ENCODE results near the gene SHMT1. TPM values are rescaled to one million over a fixed set of nuclear protein-coding genes. Genes with fewer than 3 reads are reported as not detected.
"Not testable (repeated sequence)": the region's sequence is repeated elsewhere in the genome, so short reads cannot be mapped to it uniquely, and the experiment has no call there.

The SHMT1 gene
- total RNA-seq, result 3.9 TPM

GRCh38 chr17:18363101-18364049 is at the start of gene SHMT1:
Gene SHMT1, minus strand, starts transcription at chr17:18363550. Its CDS starts 7,569 bp downstream, at chr17:18355981.
- DNase-seq, result peak; percentile 95

DNA sequence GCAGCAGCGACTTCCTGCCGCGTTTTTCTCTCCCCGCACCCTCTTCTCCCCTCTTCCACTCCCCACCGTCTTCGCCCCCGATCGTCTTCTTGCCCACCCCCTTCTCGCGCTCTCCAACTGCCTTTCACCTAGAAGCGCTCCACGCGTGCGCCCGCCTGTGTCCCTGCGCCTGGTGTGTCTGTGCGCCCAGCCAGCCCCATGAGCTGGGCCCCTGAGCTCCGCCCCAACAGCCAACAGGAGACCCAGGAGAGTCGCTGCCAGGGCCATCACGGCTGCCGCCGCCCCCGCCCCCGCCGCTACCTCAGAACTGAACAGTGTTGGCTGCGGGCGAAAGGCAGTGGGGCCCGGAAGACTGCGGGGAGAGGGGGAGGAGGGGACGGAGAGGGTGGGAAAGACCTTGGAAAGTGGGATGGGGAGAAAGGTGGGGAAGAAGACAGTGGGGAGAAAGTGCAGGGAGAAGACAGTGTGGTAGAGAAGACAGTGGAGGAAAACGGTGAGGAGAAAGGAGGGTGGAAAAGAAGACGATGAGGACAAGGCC is 48.7 kb upstream of the SHMT1 start:
- not testable (repeated sequence) for DNase-seq

- not testable (repeated sequence) for DNase-seq
Observed at GRCh38 chr17:18411377-18411864, 48.1 kb upstream of the SHMT1 start.

- not testable (repeated sequence) for DNase-seq
Observed at GRCh38 chr17:18410736-18411135, 47.4 kb upstream of the SHMT1 start.

DNA sequence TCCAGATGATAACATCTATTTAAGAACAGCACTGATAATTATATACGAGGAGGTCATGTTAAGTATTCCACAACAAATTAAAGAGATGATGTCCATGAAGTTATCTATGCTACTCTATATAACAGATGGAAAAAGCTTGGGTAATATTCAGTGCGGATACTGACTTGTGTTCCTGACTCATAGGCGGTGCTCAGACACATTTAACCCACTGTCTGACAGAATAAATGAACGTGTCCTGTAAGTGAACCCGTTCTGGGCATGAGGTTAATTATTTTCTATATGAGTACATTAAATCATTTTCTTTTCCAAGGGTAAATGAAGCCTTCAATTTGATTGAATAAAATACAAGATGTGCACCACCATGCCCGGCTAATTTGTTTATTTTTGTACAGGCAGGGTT is 46.0 kb upstream of the SHMT1 start:
- not testable (repeated sequence) for DNase-seq

DNA sequence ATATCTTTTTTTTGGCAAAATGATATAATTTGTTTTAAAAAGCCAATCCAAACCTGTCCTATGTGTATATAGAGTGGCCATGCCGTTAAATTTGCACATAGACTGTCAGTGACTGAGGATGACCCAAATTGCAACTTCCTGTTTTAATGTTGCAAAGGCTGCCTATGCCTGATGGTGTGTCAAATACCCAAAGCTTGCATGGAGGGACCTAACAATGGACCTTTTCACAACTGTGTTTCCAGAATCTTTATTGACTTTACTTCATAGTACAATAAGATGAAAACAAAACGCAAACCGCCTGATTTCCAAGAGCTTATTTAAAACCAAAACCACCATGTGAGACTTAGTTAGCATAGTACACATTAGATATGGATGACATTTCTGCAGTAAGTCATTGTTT is 45.6 kb upstream of the SHMT1 start:
- not testable (repeated sequence) for DNase-seq

DNA sequence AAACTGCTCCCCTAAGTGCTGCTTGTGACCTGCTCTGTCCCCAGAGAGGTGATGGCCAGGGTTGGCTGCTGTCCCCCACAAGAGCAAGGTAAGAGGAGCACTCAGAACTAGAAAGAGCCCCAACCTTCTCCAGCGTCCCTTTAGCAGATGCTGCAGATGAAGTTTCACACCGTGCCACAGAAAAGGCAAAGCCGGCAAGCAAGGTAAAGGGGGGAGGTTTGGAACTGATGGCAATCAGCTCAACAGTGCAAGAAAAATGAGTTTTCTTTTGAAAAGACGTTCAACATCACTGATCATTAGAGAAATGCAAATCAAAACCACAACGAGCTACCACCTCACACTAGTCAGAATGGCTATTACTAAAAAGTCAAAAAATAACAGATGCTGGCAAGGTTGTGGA is 40.3 kb upstream of the SHMT1 start:
- DNase-seq, result not testable (repeated sequence)

DNA sequence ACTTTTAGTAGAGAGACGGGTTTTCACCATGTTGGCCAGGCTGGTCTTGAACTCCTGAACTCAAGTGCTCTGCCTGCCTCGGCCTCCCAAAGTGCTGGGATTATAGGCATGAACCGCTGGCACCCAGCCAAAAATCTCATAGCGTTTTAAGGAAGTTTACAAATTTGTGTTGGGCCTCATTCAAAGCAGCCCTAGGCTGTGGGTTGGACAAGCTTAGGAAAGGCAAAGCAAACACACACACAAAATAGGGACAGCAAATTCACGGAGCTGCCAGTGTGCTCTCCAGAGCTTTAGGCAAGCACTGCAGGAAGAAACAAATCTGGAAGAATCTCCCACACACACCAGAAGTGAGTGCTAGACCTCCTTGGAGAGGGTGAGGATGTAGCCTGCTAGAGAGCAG is 39.8 kb upstream of the SHMT1 start:
- not testable (repeated sequence) for DNase-seq

GRCh38 chr17:18401872-18402590 is 38.7 kb upstream of the SHMT1 start:
- DNase-seq, result not testable (repeated sequence)

- DNase-seq, result not testable (repeated sequence)
Observed at GRCh38 chr17:18388728-18389127, 25.4 kb upstream of the SHMT1 start.

GRCh38 chr17:18388266-18388665 is 24.9 kb upstream of the SHMT1 start:
- DNase-seq, result not testable (repeated sequence)

DNA sequence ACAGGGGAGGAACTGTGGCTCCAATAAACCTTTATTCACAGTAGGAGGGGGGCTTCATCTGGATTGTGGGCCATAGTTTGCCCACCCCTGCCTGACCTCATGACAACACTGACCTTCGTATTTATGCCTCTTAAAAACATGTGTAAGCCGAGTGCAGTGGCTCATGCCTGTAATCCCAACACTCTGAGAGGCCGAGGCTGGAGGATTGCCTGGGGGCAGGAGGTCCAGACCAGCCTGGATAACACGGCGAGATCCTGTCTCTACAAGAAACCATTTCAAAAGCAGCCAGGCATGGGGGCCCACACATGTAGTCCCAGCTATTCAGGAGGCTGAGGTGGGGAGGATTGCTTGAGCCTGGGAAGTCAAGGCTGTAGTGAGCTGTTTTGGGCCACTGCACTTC is 24.2 kb upstream of the SHMT1 start:
- not testable (repeated sequence) for DNase-seq

DNA sequence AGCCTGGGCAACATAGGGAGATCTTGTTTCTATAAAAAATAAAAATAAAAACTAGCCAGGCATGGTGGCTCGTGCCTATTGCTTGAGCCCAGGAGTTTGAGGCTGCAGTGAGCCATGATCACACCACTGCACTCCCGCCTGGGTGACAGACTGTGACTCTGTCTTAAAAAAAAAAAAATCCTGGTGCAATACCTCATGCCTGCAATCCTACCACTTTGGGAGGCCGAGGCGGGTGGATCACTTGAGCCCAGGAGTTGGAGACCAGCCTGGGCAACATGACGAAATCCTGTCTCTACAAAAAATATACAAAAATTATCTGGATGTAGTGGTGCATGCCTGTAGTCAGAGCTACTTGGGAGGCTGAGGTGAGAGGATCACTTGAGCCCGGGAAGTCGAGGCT is 20.9 kb upstream of the SHMT1 start:
- not testable (repeated sequence) for DNase-seq

- not testable (repeated sequence) for DNase-seq
Observed at GRCh38 chr17:18383079-18383481, 19.7 kb upstream of the SHMT1 start.

DNA sequence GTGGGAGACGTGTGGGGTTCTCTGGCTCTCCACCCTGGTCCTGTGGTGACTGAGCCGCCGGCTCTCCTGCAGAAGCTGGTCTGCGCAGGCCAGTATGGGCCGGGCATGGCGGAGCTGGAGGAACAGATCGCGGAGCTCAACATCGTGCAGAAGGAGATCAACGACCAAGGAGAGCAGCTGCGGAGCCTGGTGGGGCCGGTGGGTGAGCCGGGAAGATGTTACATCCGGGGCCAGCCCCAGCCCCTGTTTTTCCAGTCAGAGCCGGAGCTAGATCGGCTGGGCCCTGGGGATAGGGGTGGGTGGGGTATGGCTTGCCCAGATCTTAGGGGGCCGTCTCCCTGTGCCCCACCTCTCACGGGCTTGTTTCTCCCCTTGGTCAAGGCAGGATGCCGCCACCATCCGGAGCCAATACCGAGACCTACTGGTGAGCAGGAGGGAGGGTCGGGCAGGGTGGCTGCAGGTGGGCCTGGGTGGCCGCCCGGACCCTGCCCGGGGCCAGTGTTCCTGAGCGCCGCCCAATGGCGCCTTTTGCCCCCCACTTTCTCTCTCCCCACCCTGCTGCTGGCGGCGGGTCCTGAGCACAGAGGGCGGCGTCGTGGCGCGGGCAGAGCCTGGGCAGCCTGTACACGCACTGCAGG is 19.2 kb upstream of the SHMT1 start:
- no peak for DNase-seq

DNA sequence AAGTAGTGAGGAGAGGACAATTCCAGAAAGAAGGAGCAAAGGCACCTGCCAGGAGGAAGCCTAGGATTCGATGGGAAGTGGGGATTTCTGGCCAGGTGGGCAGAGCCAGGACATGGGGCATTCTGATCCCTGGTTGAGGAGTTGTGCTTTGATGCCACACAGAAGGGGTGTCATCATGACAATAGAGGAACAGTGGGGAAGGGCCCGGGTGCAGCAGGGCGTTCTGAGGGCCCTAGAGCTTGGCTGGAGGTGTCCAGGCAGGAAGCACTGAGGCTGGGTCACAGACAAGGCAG is 18.5 kb upstream of the SHMT1 start:
- no peak for DNase-seq

DNA sequence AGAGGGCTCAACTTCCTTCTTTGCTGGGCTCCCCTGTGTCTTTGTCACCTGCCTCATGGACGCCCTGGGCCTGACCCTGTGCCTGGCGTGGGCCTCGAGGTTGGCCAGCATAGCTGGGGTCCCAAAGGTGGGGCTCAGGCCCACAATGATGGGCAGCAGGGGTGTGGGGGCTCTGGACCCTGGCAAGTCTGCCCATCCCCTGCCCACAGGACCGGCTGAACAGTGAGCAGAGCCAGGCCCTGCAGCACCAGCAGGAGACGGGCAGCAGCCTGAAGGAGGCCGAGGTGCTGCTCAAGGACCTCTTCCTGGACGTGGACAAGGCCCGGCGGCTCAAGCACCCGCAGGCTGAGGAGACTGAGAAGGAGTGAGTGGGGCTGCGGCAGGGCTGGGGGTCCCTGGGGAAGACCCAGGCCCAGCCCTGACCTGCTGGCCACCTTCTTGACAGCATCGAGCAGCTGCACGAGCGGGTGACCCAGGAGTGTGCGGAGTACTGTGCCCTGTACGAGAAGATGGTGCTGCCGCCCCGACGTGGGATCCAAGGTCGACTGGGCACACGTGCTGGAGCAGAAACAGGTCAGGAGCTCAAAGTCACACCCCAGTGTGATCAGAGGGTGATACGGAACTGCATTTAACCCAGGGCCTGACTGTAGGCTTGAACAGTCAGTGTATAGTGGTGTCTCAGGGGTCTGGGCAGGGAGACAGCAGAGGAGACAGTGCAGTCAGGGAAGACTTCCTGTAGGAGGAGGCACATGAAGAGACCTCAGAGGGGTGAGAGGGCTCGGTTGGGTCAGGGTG is 18.0 kb upstream of the SHMT1 start:
- DNase-seq, result no peak

DNA sequence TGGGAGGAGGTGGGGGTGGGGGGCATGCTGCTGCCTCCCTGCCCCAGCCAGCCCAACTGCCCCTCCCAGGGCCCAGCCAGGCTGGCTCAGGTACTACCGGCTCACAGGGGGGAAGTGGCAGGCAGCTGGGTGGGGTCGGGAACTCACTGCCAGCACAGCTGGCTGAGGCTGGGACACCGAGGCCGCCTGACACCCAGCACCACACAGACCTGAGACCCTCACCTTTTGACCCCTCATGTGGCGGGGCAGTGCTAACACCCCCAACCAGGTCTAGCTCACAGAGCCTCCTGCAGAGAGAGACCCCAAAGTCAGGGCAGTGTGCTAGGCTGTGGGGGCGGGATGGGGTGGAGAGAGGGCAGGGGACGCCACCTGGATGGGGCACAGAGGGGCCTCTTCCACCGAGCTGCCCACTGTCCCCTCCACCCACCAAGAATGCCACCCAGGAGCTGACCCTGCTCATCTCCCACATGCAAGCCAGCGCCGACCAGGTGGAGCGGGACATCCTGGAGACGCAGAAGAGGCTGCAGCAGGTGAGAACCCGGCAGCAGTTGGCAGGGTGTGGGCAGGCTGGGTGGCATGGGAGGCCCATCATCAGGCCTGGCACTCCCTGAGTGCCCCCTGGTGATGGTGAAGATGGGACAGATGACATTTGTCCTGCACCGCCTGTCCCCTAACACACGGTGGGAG is 17.3 kb upstream of the SHMT1 start:
- no peak for DNase-seq

DNA sequence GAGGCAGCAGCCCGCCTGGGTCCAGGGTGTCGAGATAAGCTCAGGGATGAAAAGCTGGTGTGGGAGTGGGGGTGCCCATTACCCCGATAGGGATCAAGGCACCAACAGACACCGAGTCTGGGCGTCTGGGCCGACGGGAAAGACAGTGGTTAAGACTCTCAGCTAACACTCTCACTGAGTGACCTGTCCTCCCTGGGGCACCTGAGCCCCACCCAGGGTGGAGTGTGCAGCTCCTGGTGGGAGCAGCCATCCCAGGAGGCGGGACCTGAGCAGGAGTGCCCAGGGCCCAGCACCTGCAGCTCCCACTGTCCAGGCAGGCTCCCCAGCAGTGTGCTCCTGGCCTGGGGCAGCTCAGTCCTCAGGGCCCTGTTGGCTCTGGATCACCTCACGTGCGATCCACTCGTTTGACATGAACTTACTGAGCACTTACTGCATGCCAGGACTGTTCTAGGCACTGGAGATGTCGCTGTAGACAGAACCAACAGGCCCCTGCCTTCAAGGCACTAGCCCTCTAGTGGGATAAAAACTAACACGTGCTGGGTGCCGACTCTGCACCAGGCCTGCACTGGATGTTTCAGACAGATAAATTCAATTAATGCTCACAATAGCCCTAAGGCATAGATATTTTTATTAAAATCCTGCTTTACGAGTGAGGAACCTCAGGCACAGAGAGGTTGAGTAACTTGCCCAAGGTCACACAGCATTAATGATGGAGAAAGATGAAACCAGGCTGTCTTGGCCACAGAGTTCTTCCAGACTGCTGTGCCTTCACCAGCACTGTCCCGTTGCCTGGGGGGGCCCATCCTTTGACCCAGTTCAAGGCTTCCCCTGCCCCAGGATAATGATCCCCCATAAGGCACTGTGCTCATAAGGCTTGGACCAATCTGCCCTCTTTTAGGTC is 16.1 kb upstream of the SHMT1 start:
- no peak for DNase-seq

DNA sequence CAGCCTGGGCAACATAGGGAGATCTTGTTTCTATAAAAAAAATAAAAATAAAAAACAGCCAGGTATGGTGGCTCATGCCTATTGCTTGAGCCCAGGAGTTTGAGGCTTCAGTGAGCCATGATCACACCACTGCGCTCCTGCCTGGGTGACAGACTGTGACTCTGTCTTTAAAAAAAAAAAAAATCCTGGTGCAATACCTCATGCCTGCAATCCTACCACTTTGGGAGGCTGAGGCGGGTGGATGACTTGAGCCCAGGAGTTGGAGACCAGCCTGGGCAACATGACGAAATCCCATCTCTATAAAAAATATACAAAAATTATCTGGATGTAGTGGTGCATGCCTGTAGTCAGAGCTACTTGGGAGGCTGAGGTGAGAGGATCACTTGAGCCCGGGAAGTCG is 15.3 kb upstream of the SHMT1 start:
- not testable (repeated sequence) for DNase-seq

All from occipital lobe (tissue), 2 donors.